ENCODE data around the gene ABCG1. TPM values are rescaled to one million over a fixed set of nuclear protein-coding genes. Genes with fewer than 3 reads are reported as not detected.

The ABCG1 gene
- polyA plus RNA-seq, 1 donor from 2014 or later: 14.2 TPM

DNA sequence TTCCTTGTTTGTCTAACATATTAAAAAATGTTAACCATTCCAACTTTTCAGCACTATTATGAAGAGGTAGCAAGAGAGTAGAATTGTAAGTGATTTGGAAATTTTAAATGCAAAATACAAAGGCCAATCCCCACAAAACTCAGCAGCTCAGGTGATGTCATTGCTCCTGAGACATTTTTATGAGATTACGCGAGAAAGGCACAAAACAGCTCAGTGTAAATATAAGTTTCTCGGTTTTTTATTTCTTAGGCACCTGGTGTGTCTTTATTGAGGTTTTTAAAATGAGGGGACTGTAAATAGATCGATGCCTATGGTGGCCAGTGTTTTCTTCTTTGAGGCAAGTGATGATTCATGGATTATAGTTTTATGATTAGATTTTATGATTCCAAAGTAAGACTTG lies 6.1 kb downstream of the ABCG1 start:
- Histone ChIP-seq H3K36me3 (ENCODE audit: insufficient read depth, low read length) (no peaks in the 10 kb centered on the region), H2AFZ (ENCODE audit: low read depth, low read length) (no peak overlapping the region), H3K9me2 (ENCODE audit: insufficient read depth, low read length) (no peaks in the 10 kb centered on the region), H3K9ac (ENCODE audit: low read length) (no peak overlapping the region), H3F3A (ENCODE audit: insufficient read depth, low read length, poor library complexity, severe bottlenecking) (no peaks in the 10 kb centered on the region), H3K4me3 (ENCODE audit: low read length) (no peak overlapping the region), H3K27me3 (ENCODE audit: insufficient read depth, low read depth, low read length) (no peaks in the 10 kb centered on the region), H3K9me3 (ENCODE audit: low read length) (no peaks in the 10 kb centered on the region), H4K20me1 (ENCODE audit: insufficient read depth) (no peaks in the 10 kb centered on the region), H3K79me2 (replicated peaks; ENCODE audit: insufficient read depth, low read length) (peaks cover 14% of the 10 kb centered on the region), H3K4me2 (ENCODE audit: low read length) (no peak overlapping the region), H3K27ac (ENCODE audit: low read length) (no peak overlapping the region)
- TF ChIP-seq SMC3 (conservative IDR thresholded peaks at IDR 0.05; ENCODE audit: poor library complexity) (no peak), EZH2 (IDR thresholded peaks at IDR 0.05; ENCODE audit: borderline replicate concordance, insufficient read depth, low read length, poor library complexity, severe bottlenecking) (no peak), RAD21 (conservative IDR thresholded peaks at IDR 0.05) (no peak), TAF1 (IDR thresholded peaks at IDR 0.05; ENCODE audit: low read depth) (no peak), MXI1 (conservative IDR thresholded peaks at IDR 0.05; ENCODE audit: poor library complexity, severe bottlenecking) (no peak), POLR2AphosphoS5 (IDR thresholded peaks at IDR 0.05) (no peak), EP300 (conservative IDR thresholded peaks at IDR 0.05; ENCODE audit: poor library complexity, severe bottlenecking) (no peak)
- TF ChIP-seq, protein P1, sequence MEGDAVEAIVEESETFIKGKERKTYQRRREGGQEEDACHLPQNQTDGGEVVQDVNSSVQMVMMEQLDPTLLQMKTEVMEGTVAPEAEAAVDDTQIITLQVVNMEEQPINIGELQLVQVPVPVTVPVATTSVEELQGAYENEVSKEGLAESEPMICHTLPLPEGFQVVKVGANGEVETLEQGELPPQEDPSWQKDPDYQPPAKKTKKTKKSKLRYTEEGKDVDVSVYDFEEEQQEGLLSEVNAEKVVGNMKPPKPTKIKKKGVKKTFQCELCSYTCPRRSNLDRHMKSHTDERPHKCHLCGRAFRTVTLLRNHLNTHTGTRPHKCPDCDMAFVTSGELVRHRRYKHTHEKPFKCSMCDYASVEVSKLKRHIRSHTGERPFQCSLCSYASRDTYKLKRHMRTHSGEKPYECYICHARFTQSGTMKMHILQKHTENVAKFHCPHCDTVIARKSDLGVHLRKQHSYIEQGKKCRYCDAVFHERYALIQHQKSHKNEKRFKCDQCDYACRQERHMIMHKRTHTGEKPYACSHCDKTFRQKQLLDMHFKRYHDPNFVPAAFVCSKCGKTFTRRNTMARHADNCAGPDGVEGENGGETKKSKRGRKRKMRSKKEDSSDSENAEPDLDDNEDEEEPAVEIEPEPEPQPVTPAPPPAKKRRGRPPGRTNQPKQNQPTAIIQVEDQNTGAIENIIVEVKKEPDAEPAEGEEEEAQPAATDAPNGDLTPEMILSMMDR (IDR thresholded peaks at IDR 0.05; ENCODE audit: poor library complexity, severe bottlenecking): no peak
- TF ChIP-seq, protein P2, sequence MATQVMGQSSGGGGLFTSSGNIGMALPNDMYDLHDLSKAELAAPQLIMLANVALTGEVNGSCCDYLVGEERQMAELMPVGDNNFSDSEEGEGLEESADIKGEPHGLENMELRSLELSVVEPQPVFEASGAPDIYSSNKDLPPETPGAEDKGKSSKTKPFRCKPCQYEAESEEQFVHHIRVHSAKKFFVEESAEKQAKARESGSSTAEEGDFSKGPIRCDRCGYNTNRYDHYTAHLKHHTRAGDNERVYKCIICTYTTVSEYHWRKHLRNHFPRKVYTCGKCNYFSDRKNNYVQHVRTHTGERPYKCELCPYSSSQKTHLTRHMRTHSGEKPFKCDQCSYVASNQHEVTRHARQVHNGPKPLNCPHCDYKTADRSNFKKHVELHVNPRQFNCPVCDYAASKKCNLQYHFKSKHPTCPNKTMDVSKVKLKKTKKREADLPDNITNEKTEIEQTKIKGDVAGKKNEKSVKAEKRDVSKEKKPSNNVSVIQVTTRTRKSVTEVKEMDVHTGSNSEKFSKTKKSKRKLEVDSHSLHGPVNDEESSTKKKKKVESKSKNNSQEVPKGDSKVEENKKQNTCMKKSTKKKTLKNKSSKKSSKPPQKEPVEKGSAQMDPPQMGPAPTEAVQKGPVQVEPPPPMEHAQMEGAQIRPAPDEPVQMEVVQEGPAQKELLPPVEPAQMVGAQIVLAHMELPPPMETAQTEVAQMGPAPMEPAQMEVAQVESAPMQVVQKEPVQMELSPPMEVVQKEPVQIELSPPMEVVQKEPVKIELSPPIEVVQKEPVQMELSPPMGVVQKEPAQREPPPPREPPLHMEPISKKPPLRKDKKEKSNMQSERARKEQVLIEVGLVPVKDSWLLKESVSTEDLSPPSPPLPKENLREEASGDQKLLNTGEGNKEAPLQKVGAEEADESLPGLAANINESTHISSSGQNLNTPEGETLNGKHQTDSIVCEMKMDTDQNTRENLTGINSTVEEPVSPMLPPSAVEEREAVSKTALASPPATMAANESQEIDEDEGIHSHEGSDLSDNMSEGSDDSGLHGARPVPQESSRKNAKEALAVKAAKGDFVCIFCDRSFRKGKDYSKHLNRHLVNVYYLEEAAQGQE (IDR thresholded peaks at IDR 0.05; ENCODE audit: borderline replicate concordance): no peak

DNA sequence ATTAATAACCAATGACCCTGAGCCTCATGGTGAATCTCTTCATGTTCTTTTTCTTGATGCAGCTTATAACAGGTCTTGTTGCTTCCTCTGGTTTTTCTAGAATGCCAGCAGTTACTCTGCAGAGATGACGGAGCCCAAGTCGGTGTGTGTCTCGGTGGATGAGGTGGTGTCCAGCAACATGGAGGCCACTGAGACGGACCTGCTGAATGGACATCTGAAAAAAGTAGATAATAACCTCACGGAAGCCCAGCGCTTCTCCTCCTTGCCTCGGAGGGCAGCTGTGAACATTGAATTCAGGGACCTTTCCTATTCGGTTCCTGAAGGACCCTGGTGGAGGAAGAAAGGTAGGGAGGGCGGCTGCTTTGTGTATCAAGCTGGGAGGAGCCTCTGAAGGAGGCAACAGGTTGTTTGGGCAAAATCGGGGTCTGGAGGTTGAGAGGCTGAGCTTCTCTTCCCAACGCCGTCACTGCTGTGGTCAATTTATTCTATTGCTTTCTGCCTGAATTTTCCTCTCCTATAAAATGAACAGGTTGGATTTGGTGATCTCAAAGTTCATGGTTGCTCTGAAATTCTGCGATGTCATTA lies 6.7 kb downstream of the ABCG1 start:
- no peaks in the 10 kb centered on the region for H3K27me3 ChIP-seq (ENCODE audit: insufficient read depth, low read depth, low read length)
- peaks cover 12% of the 10 kb centered on the region for H3K79me2 ChIP-seq (replicated peaks; ENCODE audit: insufficient read depth, low read length)
- H4K20me1 ChIP-seq (ENCODE audit: insufficient read depth): no peaks in the 10 kb centered on the region
- H3K36me3 ChIP-seq (ENCODE audit: insufficient read depth, low read length): no peaks in the 10 kb centered on the region
- H3K27ac ChIP-seq (ENCODE audit: low read length): no peak overlapping the region
- no peak overlapping the region for H2AFZ ChIP-seq (ENCODE audit: low read depth, low read length)
- H3K4me2 ChIP-seq (ENCODE audit: low read length): no peak overlapping the region
- no peaks in the 10 kb centered on the region for H3F3A ChIP-seq (ENCODE audit: insufficient read depth, low read length, poor library complexity, severe bottlenecking)
- no peaks in the 10 kb centered on the region for H3K9me2 ChIP-seq (ENCODE audit: insufficient read depth, low read length)
- no peaks in the 10 kb centered on the region for H3K9me3 ChIP-seq (ENCODE audit: low read length)
- TF ChIP-seq EZH2 (IDR thresholded peaks at IDR 0.05; ENCODE audit: borderline replicate concordance, insufficient read depth, low read length, poor library complexity, severe bottlenecking) (no peak), TAF1 (IDR thresholded peaks at IDR 0.05; ENCODE audit: low read depth) (no peak), POLR2AphosphoS5 (IDR thresholded peaks at IDR 0.05) (no peak), EP300 (conservative IDR thresholded peaks at IDR 0.05; ENCODE audit: poor library complexity, severe bottlenecking) (no peak), RAD21 (conservative IDR thresholded peaks at IDR 0.05) (no peak), MXI1 (conservative IDR thresholded peaks at IDR 0.05; ENCODE audit: poor library complexity, severe bottlenecking) (no peak), SMC3 (conservative IDR thresholded peaks at IDR 0.05; ENCODE audit: poor library complexity) (no peak)
- TF ChIP-seq, protein P1 (IDR thresholded peaks at IDR 0.05; ENCODE audit: poor library complexity, severe bottlenecking): no peak
- TF ChIP-seq, protein P2 (IDR thresholded peaks at IDR 0.05; ENCODE audit: borderline replicate concordance): no peak
- no peak overlapping the region for H3K4me3 ChIP-seq (ENCODE audit: low read length)
- H3K9ac ChIP-seq (ENCODE audit: low read length): no peak overlapping the region
